ENCODE measurements around the gene ZBTB7C.

ZBTB7C gene

DNA sequence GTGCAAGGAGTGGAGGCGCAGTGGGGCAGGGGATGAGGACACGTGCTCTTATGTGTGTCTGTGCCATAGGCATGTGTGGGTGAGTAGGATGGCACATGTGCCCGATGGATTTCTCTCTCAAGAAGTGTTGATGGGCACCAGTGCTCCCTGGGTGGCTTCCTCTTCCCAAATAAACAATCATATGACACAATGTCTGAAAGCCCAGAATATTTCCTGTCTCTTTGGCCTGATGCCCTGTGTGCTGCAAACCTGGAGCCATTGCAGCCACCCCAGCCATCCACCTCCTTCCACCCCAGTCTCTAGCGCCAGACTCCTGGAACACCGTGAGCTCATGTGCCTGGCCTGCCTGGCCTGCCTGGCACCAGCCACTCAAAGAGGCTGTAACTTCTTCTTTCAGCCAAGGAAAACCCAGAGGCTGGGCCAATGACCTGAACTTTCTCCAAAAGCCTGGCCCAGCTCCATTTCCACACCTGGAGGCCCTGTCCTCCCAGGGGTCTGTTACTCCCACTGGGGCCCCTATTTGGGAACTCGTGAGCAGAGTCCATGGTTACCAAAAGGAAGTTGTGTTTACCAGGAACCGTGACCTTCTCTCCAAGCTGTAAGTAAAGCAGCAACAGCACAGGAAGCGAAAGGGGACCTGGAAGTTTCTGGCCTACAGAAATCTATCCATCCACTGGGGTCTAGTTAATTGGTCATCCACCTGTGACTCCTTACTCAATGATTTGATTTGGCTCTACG lies 9.5 kb upstream of the ZBTB7C start:
- no peaks in the 10 kb centered on the region for H3K36me3 ChIP-seq (ENCODE audit: low read length)
- H3F3A ChIP-seq (ENCODE audit: insufficient read depth), result no peaks in the 10 kb centered on the region
- H3K9me2 ChIP-seq (replicated peaks; ENCODE audit: insufficient read depth, low read length), result no peaks in the 10 kb centered on the region
- no peaks in the 10 kb centered on the region for H4K20me1 ChIP-seq (ENCODE audit: low read depth, low read length)
- TF ChIP-seq, protein P1, sequence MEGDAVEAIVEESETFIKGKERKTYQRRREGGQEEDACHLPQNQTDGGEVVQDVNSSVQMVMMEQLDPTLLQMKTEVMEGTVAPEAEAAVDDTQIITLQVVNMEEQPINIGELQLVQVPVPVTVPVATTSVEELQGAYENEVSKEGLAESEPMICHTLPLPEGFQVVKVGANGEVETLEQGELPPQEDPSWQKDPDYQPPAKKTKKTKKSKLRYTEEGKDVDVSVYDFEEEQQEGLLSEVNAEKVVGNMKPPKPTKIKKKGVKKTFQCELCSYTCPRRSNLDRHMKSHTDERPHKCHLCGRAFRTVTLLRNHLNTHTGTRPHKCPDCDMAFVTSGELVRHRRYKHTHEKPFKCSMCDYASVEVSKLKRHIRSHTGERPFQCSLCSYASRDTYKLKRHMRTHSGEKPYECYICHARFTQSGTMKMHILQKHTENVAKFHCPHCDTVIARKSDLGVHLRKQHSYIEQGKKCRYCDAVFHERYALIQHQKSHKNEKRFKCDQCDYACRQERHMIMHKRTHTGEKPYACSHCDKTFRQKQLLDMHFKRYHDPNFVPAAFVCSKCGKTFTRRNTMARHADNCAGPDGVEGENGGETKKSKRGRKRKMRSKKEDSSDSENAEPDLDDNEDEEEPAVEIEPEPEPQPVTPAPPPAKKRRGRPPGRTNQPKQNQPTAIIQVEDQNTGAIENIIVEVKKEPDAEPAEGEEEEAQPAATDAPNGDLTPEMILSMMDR (IDR thresholded peaks at IDR 0.05; ENCODE audit: insufficient read depth, low read length, poor library complexity, severe bottlenecking), result no peak
- no peak for TF ChIP-seq EZH2phosphoT487 (conservative IDR thresholded peaks at IDR 0.05; ENCODE audit: low read length)
- H3K9ac ChIP-seq (ENCODE audit: low read length), result no peak overlapping the region
- H3K4me3 ChIP-seq (ENCODE audit: insufficient read depth, low read length, poor library complexity, severe bottlenecking), result no peak overlapping the region
- H3K27ac ChIP-seq (ENCODE audit: low read depth, low read length), result no peak overlapping the region
- no peak overlapping the region for H3K4me2 ChIP-seq (ENCODE audit: low read depth, low read length, poor library complexity, severe bottlenecking)
- H2AFZ ChIP-seq (ENCODE audit: low read depth, low read length, severe bottlenecking), result no peak overlapping the region
- H3K9me3 ChIP-seq (ENCODE audit: insufficient read depth, low read length), result no peaks in the 10 kb centered on the region
- H3K27me3 ChIP-seq (ENCODE audit: low read length), result no peaks in the 10 kb centered on the region
- H3K79me2 ChIP-seq (ENCODE audit: insufficient read depth, low read length), result no peaks in the 10 kb centered on the region

DNA sequence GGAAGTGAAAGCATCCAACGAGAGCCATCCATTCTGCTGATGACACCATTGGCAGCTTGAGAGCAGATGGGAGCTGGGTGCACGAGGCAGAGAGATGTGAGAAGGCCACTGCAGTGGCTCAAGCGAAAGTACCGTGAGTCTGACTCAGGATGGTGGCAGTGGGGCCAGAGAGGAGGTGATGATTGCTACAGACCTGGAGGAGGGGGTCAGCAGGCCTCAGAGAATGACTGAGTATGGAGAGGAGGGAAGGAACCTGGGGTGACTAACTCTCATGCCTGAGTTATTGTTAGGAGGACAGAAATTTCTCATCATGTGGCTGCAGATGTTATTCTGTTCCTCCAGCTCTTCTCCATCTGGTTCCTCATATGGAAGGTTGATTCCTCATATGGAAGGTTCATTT lies 8.8 kb upstream of the ZBTB7C start:
- no peak overlapping the region for H3K4me3 ChIP-seq (ENCODE audit: insufficient read depth, low read length, poor library complexity, severe bottlenecking)
- no peaks in the 10 kb centered on the region for H3K27me3 ChIP-seq (ENCODE audit: low read length)
- H3K9me3 ChIP-seq (ENCODE audit: insufficient read depth, low read length), result no peaks in the 10 kb centered on the region
- no peak overlapping the region for H2AFZ ChIP-seq (ENCODE audit: low read depth, low read length, severe bottlenecking)
- no peaks in the 10 kb centered on the region for H3F3A ChIP-seq (ENCODE audit: insufficient read depth)
- no peaks in the 10 kb centered on the region for H3K36me3 ChIP-seq (ENCODE audit: low read length)
- H3K79me2 ChIP-seq (ENCODE audit: insufficient read depth, low read length), result no peaks in the 10 kb centered on the region
- no peak overlapping the region for H3K4me2 ChIP-seq (ENCODE audit: low read depth, low read length, poor library complexity, severe bottlenecking)
- no peak for TF ChIP-seq EZH2phosphoT487 (conservative IDR thresholded peaks at IDR 0.05; ENCODE audit: low read length)
- TF ChIP-seq, protein P1 (IDR thresholded peaks at IDR 0.05; ENCODE audit: insufficient read depth, low read length, poor library complexity, severe bottlenecking), result no peak
- H3K9me2 ChIP-seq (replicated peaks; ENCODE audit: insufficient read depth, low read length), result no peaks in the 10 kb centered on the region
- H4K20me1 ChIP-seq (ENCODE audit: low read depth, low read length), result no peaks in the 10 kb centered on the region
- no peak overlapping the region for H3K27ac ChIP-seq (ENCODE audit: low read depth, low read length)
- no peak overlapping the region for H3K9ac ChIP-seq (ENCODE audit: low read length)

DNA sequence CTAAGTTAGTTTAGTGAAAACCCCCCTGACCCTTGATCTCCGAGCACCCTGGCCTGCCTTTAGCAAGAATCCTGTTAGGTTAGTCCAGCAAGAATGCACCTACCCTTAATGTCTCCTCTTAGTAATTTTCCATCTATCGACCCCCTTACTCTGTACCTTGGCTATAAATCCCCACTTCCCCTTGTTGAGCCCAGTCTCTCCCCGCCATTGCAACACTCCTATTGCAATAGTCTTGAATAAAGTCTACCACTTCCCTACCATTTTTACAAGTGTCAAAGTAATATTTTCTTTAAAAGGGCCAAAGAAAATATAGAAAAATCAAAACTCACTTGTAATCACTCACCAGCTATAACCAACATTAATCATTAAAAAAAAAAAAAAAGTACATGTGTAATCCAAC lies 4.2 kb upstream of the ZBTB7C start:
- no peaks in the 10 kb centered on the region for H3K9me3 ChIP-seq (ENCODE audit: insufficient read depth, low read length)
- H3K79me2 ChIP-seq (ENCODE audit: insufficient read depth, low read length), result no peaks in the 10 kb centered on the region
- no peak overlapping the region for H3K9ac ChIP-seq (ENCODE audit: low read length)
- H3F3A ChIP-seq (ENCODE audit: insufficient read depth), result no peaks in the 10 kb centered on the region
- TF ChIP-seq, protein P1 (IDR thresholded peaks at IDR 0.05; ENCODE audit: insufficient read depth, low read length, poor library complexity, severe bottlenecking), result no peak
- no peak for TF ChIP-seq EZH2phosphoT487 (conservative IDR thresholded peaks at IDR 0.05; ENCODE audit: low read length)
- no peaks in the 10 kb centered on the region for H3K9me2 ChIP-seq (replicated peaks; ENCODE audit: insufficient read depth, low read length)
- no peaks in the 10 kb centered on the region for H3K27me3 ChIP-seq (ENCODE audit: low read length)
- H3K4me2 ChIP-seq (ENCODE audit: low read depth, low read length, poor library complexity, severe bottlenecking), result no peak overlapping the region
- no peak overlapping the region for H3K27ac ChIP-seq (ENCODE audit: low read depth, low read length)
- no peaks in the 10 kb centered on the region for H3K36me3 ChIP-seq (ENCODE audit: low read length)
- no peaks in the 10 kb centered on the region for H4K20me1 ChIP-seq (ENCODE audit: low read depth, low read length)
- H2AFZ ChIP-seq (ENCODE audit: low read depth, low read length, severe bottlenecking), result no peak overlapping the region
- no peak overlapping the region for H3K4me3 ChIP-seq (ENCODE audit: insufficient read depth, low read length, poor library complexity, severe bottlenecking)

All from SU-DHL-6 (cell line).